Lung (tissue), 12 donors: ENCODE measurements around the gene ULK4. TPM values are rescaled to one million over a fixed set of nuclear protein-coding genes. Genes with fewer than 3 reads are reported as not detected.

Source experiments
- ATAC-seq: fragments of 200-7000 bp; cut with Tn5 transposase; one replicate; pipeline ENCODE4 v1.9.1; 2020; ENCODE audit warnings: moderate number of reproducible peaks; ENCODE audit not compliant: insufficient read depth, low FRiP score
- DNase-seq, 3 donors: peaks; one replicate each; pipeline ENCODE4 v3.0.0-alpha.2; 2013 to 2017
- H3K27ac ChIP-seq, 2 donors: one replicate each; pipeline ENCODE4 v1.5.1; 2013; ENCODE audit warnings: mild to moderate bottlenecking in 2 of 2, moderate library complexity in 2 of 2, control low read depth in 1 of 2, inconsistent platforms in 1 of 2, low read depth in 1 of 2, low read length in 1 of 2
- H3K27me3 ChIP-seq, 3 donors: one replicate each; pipeline ENCODE4 v1.5.1; 2013; ENCODE audit warnings: low read length in 2 of 3; ENCODE audit not compliant: control insufficient read depth in 3 of 3, insufficient read depth in 3 of 3
- H3K36me3 ChIP-seq, 4 donors: one replicate each; pipeline ENCODE4 v1.5.1; 2013; ENCODE audit warnings: low read length in 4 of 4, mild to moderate bottlenecking in 1 of 4, moderate library complexity in 1 of 4; ENCODE audit not compliant: control insufficient read depth in 4 of 4, insufficient read depth in 4 of 4
- H3K4me1 ChIP-seq, 5 donors: one replicate each; pipeline ENCODE4 v1.5.1; 2013; ENCODE audit warnings: low read length in 5 of 5, mild to moderate bottlenecking in 2 of 5, moderate library complexity in 1 of 5; ENCODE audit not compliant: control insufficient read depth in 5 of 5, insufficient read depth in 5 of 5
- H3K4me3 ChIP-seq: one replicate; pipeline ENCODE4 v1.5.1; 2013; ENCODE audit warnings: mild to moderate bottlenecking, control low read depth, moderate library complexity
- H3K9ac ChIP-seq, 2 donors: one replicate each; pipeline ENCODE4 v1.5.1; 2013; ENCODE audit warnings: low read length in 2 of 2, control low read depth in 1 of 2; ENCODE audit not compliant: insufficient read depth in 1 of 2
- H3K9me3 ChIP-seq, 4 donors: one replicate each; pipeline ENCODE4 v1.5.1; 2013; ENCODE audit warnings: low read length in 3 of 4, mild to moderate bottlenecking in 1 of 4, moderate library complexity in 1 of 4; ENCODE audit not compliant: control insufficient read depth in 4 of 4, insufficient read depth in 3 of 4
- CTCF ChIP-seq: IDR thresholded peaks from 2 replicates; pipeline ENCODE4 v1.5.1; 2012; ENCODE audit warnings: mild to moderate bottlenecking; ENCODE audit errors: control extremely low read depth, extremely low read depth
- WGBS, 2 donors: extraction: QIAGEN DNeasy Blood & Tissue Kit; methylation state at CpG; one replicate each; pipeline ENCODE4 v1.1.7; 2013; 5-methylcytosine and 5-hydroxymethylcytosine counted together
- polyA plus RNA-seq, 2 donors: library from polyadenylated mRNA; stranded (reverse); fragments of 200-250 nt; gene quantifications; one replicate each; pipeline ENCODE4 v1.2.1, GENCODE V29; 2013
- total RNA-seq, 2 donors: library from RNA; depleted of rRNA in 1 of 2; stranded (reverse); fragments of >200 nt in 1 of 2; gene quantifications; one replicate each; pipeline ENCODE4 v1.2.1, GENCODE V29; 2014 to 2021
- donor health status: control.
- donor health status: control.
- donor health status: Bipolar disorder and iron deficiency.
- donor health status: healthy.
- donor health status: DM: yes; HTN: yes; CAD: no.

ULK4 gene
- total and polyA plus RNA-seq, 4 donors, result 2.8 to 56.0 (median 12.6) TPM

GRCh38 chr3:41247055-41248004 lies 714.6 kb downstream of the ULK4 start:
- H3K27ac ChIP-seq, result no peak overlapping the region
- H3K36me3 ChIP-seq, result peaks cover 0 to under 1% (median 0%) of the 10 kb centered on the region in 4 donors
- no peaks in the 10 kb centered on the region for H3K9me3 ChIP-seq
- no peak for TF ChIP-seq CTCF
- H3K9ac ChIP-seq, result no peak overlapping the region
- no peaks in the 10 kb centered on the region for H3K4me1 ChIP-seq
- ATAC-seq, result no peak
- WGBS, 2 donors, result 80 to 88% methylated on average over 12 of the region's 12 CpGs
- no peak for DNase-seq
- no peaks in the 10 kb centered on the region for H3K27me3 ChIP-seq
- no peak overlapping the region for H3K4me3 ChIP-seq

- no peak for DNase-seq
- no peaks in the 10 kb centered on the region for H3K4me1 ChIP-seq
- peaks cover 2 to 9% (median 5%) of the 10 kb centered on the region in 4 donors for H3K36me3 ChIP-seq
- no peak overlapping the region for H3K9ac ChIP-seq
- H3K4me3 ChIP-seq, result no peak overlapping the region
- no peak for ATAC-seq
- TF ChIP-seq CTCF, result no peak
- no peaks in the 10 kb centered on the region for H3K27me3 ChIP-seq
- WGBS, 2 donors, result 66 to 76% methylated on average over 6 of the region's 6 CpGs
- no peaks in the 10 kb centered on the region for H3K9me3 ChIP-seq
- no peak overlapping the region for H3K27ac ChIP-seq
Measured at GRCh38 chr3:41244620-41245336, 717.1 kb downstream of the ULK4 start.

GRCh38 chr3:41243183-41243582 lies 718.7 kb downstream of the ULK4 start:
- no peak overlapping the region for H3K9ac ChIP-seq
- TF ChIP-seq CTCF, result no peak
- 72 to 76% methylated on average over 2 of the region's 2 CpGs for WGBS, 2 donors
- H3K4me1 ChIP-seq, result no peaks in the 10 kb centered on the region
- no peak overlapping the region for H3K4me3 ChIP-seq
- H3K36me3 ChIP-seq, result peaks cover 9 to 25% (median 20%) of the 10 kb centered on the region in 4 donors
- H3K27ac ChIP-seq, result no peak overlapping the region
- ATAC-seq, result no peak
- DNase-seq, result no peak
- no peaks in the 10 kb centered on the region for H3K27me3 ChIP-seq
- no peaks in the 10 kb centered on the region for H3K9me3 ChIP-seq
